Measurements from ENCODE around the gene MCUB. TPM values are rescaled to one million over a fixed set of nuclear protein-coding genes. Genes with fewer than 3 reads are reported as not detected.

The MCUB gene
- total RNA-seq, 4 donors from 2014 or later: 6.5 to 18.5 (median 12.4) TPM

- peak overlapping the region; percentile 31 to 83 (median 83) for H3K27ac ChIP-seq
- DNase-seq: no peak
- no peak for TF ChIP-seq CTCF (IDR thresholded peaks at IDR 0.05)
- TF ChIP-seq POLR2A (IDR thresholded peaks at IDR 0.05): no peak
- peak overlapping the region; percentile 9 to 73 (median 28) for H3K4me3 ChIP-seq (replicated peaks in 1 of 3)
- no peaks in the 10 kb centered on the region for H3K9me3 ChIP-seq
- H3K36me3 ChIP-seq: no peaks in the 10 kb centered on the region
- WGBS, 2 donors: 1 to 2% methylated on average over 22 to 25 of the region's 25 CpGs
- H3K4me1 ChIP-seq: no peaks in the 10 kb centered on the region
- intact Hi-C loops (cut with DNase I): no loop called here
- H3K27me3 ChIP-seq: no peaks in the 10 kb centered on the region
Measured at GRCh38 chr4:109729117-109729717, 169.2 kb downstream of the MCUB start.

GRCh38 chr4:109729718-109730618, 169.9 kb downstream of the MCUB start, which contains the start of gene PLA2G12A:
Gene PLA2G12A (minus strand): TSS chr4:109730070. CDS start chr4:109729809, 261 bp downstream.
- intact Hi-C loops (cut with DNase I): loop anchor here (10.0 kb wide), 2 partner anchors 85 to 295 kb away; partner anchors contain the start of genes GAR1 and SEC24B
- Histone ChIP-seq H3K27ac (peak within 1 kb of the TSS; percentile 31 to 83 (median 83)), H3K27me3 (no peaks in the 10 kb centered on the region), H3K9me3 (no peaks in the 10 kb centered on the region), H3K4me3 (replicated peaks in 1 of 3) (peak within 1 kb of the TSS; percentile 47 to 85 (median 73)), H3K4me1 (no peaks in the 10 kb centered on the region), H3K36me3 (no peaks in the 10 kb centered on the region)
- peak; percentile 45 to 95 for TF ChIP-seq POLR2A (IDR thresholded peaks at IDR 0.05)
- TF ChIP-seq CTCF (IDR thresholded peaks at IDR 0.05): no peak
- 0% methylated on average over 18 to 19 of the region's 83 CpGs for WGBS, 2 donors
- DNase-seq: peak; percentile 93 to 95

GRCh38 chr4:109730619-109731545, 170.8 kb downstream of the MCUB start:
- Histone ChIP-seq H3K27me3 (no peaks in the 10 kb centered on the region), H3K9me3 (no peaks in the 10 kb centered on the region), H3K27ac (peak overlapping the region; percentile 28 to 83 (median 57)), H3K4me3 (replicated peaks in 1 of 3) (peak overlapping the region; percentile 47 to 85 (median 73)), H3K36me3 (no peaks in the 10 kb centered on the region), H3K4me1 (no peaks in the 10 kb centered on the region)
- 53 to 54% methylated on average over 21 of the region's 21 CpGs for WGBS, 2 donors
- intact Hi-C loops (cut with DNase I): loop anchor here (10.0 kb wide), 2 partner anchors 84 to 296 kb away; partner anchors contain the start of genes GAR1 and SEC24B
- TF ChIP-seq POLR2A (IDR thresholded peaks at IDR 0.05): no peak
- no peak for TF ChIP-seq CTCF (IDR thresholded peaks at IDR 0.05)
- peak; percentile 6 to 66 for DNase-seq

- no peaks in the 10 kb centered on the region for H3K4me1 ChIP-seq
- WGBS, 2 donors: 89 to 92% methylated on average over 5 of the region's 5 CpGs
- no peaks in the 10 kb centered on the region for H3K36me3 ChIP-seq
- no peak for DNase-seq
- no peaks in the 10 kb centered on the region for H3K27me3 ChIP-seq
- H3K9me3 ChIP-seq: no peaks in the 10 kb centered on the region
- TF ChIP-seq POLR2A (IDR thresholded peaks at IDR 0.05) (no peak), CTCF (IDR thresholded peaks at IDR 0.05) (no peak)
- intact Hi-C loops (cut with DNase I): loop anchor here (10.0 kb wide), 2 partner anchors 81 to 299 kb away; partner anchors contain the start of genes GAR1 and SEC24B
- no peak overlapping the region for H3K4me3 ChIP-seq (replicated peaks in 1 of 3)
- no peak overlapping the region for H3K27ac ChIP-seq
Measured at GRCh38 chr4:109733728-109734127, 173.7 kb downstream of the MCUB start.

Measured in thyroid gland (tissue), 4 donors.